ENCODE results near the gene PQBP1. TPM values are rescaled to one million over a fixed set of nuclear protein-coding genes. Genes with fewer than 3 reads are reported as not detected.

PQBP1 gene
- total RNA-seq, 4 donors from 2014 or later, result 40.4 to 60.3 (median 48.7) TPM

DNA sequence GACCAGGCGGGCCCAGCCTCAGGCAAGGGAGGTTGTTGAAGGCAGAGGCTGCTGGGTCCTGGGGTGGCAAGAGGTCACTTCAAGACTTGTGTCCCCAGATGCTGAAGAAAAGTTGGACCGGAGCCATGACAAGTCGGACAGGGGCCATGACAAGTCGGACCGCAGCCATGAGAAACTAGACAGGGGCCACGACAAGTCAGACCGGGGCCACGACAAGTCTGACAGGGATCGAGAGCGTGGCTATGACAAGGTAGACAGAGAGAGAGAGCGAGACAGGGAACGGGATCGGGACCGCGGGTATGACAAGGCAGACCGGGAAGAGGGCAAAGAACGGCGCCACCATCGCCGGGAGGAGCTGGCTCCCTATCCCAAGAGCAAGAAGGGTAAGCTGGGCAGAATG is 4.4 kb downstream of the PQBP1 start:
- Histone ChIP-seq H3K27me3 (no peaks in the 10 kb centered on the region), H3K27ac (no peak overlapping the region), H3K4me1 (peaks cover 0 to 12% (median 0%) of the 10 kb centered on the region in 4 donors), H3K4me3 (no peak overlapping the region), H3K9me3 (no peaks in the 10 kb centered on the region), H3K36me3 (peaks cover 0 to 57% (median 0%) of the 10 kb centered on the region in 3 donors)
- 92 to 94% methylated on average over 20 of the region's 20 CpGs for WGBS, 2 donors
- TF ChIP-seq, protein P1, sequence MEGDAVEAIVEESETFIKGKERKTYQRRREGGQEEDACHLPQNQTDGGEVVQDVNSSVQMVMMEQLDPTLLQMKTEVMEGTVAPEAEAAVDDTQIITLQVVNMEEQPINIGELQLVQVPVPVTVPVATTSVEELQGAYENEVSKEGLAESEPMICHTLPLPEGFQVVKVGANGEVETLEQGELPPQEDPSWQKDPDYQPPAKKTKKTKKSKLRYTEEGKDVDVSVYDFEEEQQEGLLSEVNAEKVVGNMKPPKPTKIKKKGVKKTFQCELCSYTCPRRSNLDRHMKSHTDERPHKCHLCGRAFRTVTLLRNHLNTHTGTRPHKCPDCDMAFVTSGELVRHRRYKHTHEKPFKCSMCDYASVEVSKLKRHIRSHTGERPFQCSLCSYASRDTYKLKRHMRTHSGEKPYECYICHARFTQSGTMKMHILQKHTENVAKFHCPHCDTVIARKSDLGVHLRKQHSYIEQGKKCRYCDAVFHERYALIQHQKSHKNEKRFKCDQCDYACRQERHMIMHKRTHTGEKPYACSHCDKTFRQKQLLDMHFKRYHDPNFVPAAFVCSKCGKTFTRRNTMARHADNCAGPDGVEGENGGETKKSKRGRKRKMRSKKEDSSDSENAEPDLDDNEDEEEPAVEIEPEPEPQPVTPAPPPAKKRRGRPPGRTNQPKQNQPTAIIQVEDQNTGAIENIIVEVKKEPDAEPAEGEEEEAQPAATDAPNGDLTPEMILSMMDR (IDR thresholded peaks at IDR 0.05), result no peak
- TF ChIP-seq EP300 (IDR thresholded peaks at IDR 0.05), result no peak
- no peak for TF ChIP-seq POLR2A (IDR thresholded peaks at IDR 0.05)
- DNase-seq (ENCODE audit: low spot score in 2 of 2), result no peak

DNA sequence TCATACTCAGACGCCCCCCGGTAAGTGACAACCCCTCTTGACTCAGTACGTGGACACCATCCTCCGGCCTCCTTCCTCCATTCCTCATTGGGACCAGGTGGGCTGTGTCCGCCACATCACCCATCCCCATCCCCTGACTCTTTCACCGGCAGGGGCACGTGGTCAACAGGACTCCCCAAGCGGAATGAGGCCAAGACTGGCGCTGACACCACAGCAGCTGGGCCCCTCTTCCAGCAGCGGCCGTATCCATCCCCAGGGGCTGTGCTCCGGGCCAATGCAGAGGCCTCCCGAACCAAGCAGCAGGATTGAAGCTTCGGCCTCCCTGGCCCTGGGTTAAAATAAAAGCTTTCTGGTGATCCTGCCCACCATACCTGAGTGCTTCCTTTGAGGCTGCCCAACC is 5.0 kb downstream of the PQBP1 start:
- no peak overlapping the region for H3K4me3 ChIP-seq
- H3K4me1 ChIP-seq, result peaks cover 0 to 12% (median 0%) of the 10 kb centered on the region in 4 donors
- no peaks in the 10 kb centered on the region for H3K27me3 ChIP-seq
- peaks cover 0 to 57% (median 0%) of the 10 kb centered on the region in 3 donors for H3K36me3 ChIP-seq
- H3K27ac ChIP-seq, result no peak overlapping the region
- 80% methylated on average over 8 of the region's 14 CpGs; no CpG with 5 or more reads in 1 of the 2 donors for WGBS, 2 donors
- TF ChIP-seq EP300 (IDR thresholded peaks at IDR 0.05), result no peak
- no peak for TF ChIP-seq POLR2A (IDR thresholded peaks at IDR 0.05)
- TF ChIP-seq, protein P1 (IDR thresholded peaks at IDR 0.05), result no peak
- DNase-seq (ENCODE audit: low spot score in 2 of 2), result no peak
- H3K9me3 ChIP-seq, result no peaks in the 10 kb centered on the region

DNA sequence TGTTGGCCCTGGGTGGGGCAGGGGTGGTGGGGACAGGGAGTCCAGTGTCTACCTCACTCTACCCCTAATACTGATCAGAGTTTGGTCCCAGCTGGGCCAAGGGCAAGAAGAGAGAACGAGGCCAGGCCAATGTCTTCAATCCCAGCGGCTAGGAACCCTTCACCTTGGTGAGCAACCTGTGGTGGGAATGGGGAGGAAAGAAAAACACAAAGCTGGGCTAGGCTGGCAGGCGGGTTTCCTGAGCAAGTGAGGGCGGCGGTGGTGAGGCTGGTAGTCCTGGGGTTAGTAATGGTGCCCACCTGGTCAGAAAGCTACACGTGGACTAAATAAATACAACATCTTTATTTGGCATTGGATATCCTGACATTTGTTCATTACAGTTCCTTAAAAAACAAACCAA is 5.6 kb downstream of the PQBP1 start:
- 80 to 82% methylated on average over 6 of the region's 6 CpGs for WGBS, 2 donors
- Histone ChIP-seq H3K36me3 (peaks cover 0 to 57% (median 0%) of the 10 kb centered on the region in 3 donors), H3K27ac (no peak overlapping the region), H3K9me3 (no peaks in the 10 kb centered on the region), H3K27me3 (no peaks in the 10 kb centered on the region), H3K4me1 (peaks cover 0 to 12% (median 0%) of the 10 kb centered on the region in 4 donors), H3K4me3 (no peak overlapping the region)
- no peak for DNase-seq (ENCODE audit: low spot score in 2 of 2)
- TF ChIP-seq POLR2A (IDR thresholded peaks at IDR 0.05), result no peak
- TF ChIP-seq, protein P1 (IDR thresholded peaks at IDR 0.05), result no peak

DNA sequence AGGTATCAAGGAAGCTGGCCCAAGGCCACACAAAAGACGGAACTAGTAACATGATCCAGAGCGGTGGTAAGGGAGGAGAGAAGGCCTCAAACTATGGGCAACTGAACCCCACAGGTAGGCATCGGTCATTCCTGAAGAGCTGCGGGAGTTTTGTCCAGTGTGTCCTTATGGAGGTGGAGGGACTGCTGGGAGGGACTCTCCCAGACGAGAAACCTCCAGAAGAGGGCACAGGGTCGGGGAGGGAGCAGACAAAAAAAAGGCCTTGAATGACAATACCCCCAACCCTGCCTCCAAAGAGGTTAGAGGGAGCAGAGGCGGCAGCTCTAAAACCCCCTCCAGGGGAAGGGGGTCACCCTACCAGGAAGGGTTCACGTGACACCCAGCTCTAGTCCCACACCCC is 6.5 kb downstream of the PQBP1 start:
- DNase-seq (ENCODE audit: low spot score in 2 of 2), result no peak
- TF ChIP-seq, protein P1 (IDR thresholded peaks at IDR 0.05), result no peak
- TF ChIP-seq EP300 (IDR thresholded peaks at IDR 0.05) (no peak), POLR2A (IDR thresholded peaks at IDR 0.05) (no peak)
- Histone ChIP-seq H3K4me3 (no peak overlapping the region), H3K36me3 (peaks cover 0 to 57% (median 0%) of the 10 kb centered on the region in 3 donors), H3K9me3 (no peaks in the 10 kb centered on the region), H3K27ac (no peak overlapping the region), H3K27me3 (no peaks in the 10 kb centered on the region), H3K4me1 (peaks cover 0 to 8% (median 0%) of the 10 kb centered on the region in 4 donors)
- WGBS, 2 donors, result 76 to 96% methylated on average over 4 to 8 of the region's 8 CpGs

DNA sequence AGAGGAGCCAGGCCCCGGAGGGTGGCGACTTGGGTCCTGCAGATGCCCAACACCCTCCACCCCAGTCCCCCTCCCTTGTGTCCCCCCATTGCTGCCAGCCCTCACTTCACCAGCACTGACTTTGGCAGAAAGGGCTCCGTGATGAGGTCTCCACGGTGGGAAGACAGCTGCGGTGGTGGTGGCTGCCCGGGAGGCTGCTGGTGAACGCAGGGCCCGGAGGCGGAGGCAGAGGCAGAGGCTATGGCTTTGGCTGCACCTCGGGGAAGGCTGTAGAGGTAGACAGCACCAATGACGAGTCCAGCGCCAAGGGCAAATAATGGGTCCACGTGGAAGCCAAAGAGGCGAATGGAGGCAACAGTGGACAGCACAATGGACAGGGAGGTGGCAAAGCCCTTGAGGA is 6.9 kb downstream of the PQBP1 start:
- H3K4me3 ChIP-seq, result no peak overlapping the region
- H3K36me3 ChIP-seq, result peaks cover 0 to 57% (median 0%) of the 10 kb centered on the region in 3 donors
- H3K4me1 ChIP-seq, result peaks cover 0 to 3% (median 0%) of the 10 kb centered on the region in 4 donors
- no peaks in the 10 kb centered on the region for H3K27me3 ChIP-seq
- WGBS, 2 donors, result 76 to 83% methylated on average over 10 to 14 of the region's 14 CpGs
- H3K9me3 ChIP-seq, result no peaks in the 10 kb centered on the region
- TF ChIP-seq EP300 (IDR thresholded peaks at IDR 0.05), result no peak
- TF ChIP-seq, protein P1 (IDR thresholded peaks at IDR 0.05), result no peak
- TF ChIP-seq POLR2A (IDR thresholded peaks at IDR 0.05), result no peak
- DNase-seq (ENCODE audit: low spot score in 2 of 2), result no peak
- H3K27ac ChIP-seq, result no peak overlapping the region
